GM10248 (cell line): ENCODE data around the gene ATPAF1.

Experiments
- CTCF ChIA-PET: fragments of 300-600 bp; sonication (Branson Sonifier 250); formaldehyde crosslinking; extraction: SDS; loops from one replicate; lab custom pipeline; 2021; ENCODE audit warnings: antibody characterized with exemption; lab: Yijun Ruan, JAX
- POLR2A ChIA-PET: fragments of 350-650 bp; sonication (Branson Sonifier 250); formaldehyde crosslinking; extraction: SDS; loops from one replicate; lab custom pipeline; 2020; ENCODE audit warnings: antibody characterized with exemption; lab: Yijun Ruan, JAX
- DNase-seq: peaks from one replicate; pipeline ENCODE4 v3.0.0; 2012; ENCODE audit errors: extremely low spot score
- CTCF ChIP-seq: IDR thresholded peaks from 2 replicates; pipeline ENCODE4 v1.5.1; 2012; ENCODE audit warnings: mild to moderate bottlenecking, low read depth; ENCODE audit errors: extremely low read depth, missing control alignments, control extremely low read depth

The ATPAF1 gene

GRCh38 chr1:46615088-46615487, 53.1 kb downstream of the ATPAF1 start:
- TF ChIP-seq CTCF: no peak
- DNase-seq: no peak
- ChIA-PET CTCF (interaction anchor here (4.5 to 14.0 kb wide), 2 partner anchors 11 to 111 kb away, joined by 28 to 135 read pairs; partner anchors contain the start of gene MKNK1), POLR2A (interaction anchor here (3.5 kb wide), 1 partner anchor 11 kb away, joined by 19 read pairs; the partner anchor contains the start of gene MKNK1)

GRCh38 chr1:46614604-46614984, 53.6 kb downstream of the ATPAF1 start:
- ChIA-PET CTCF (interaction anchor here (0.8 to 14.0 kb wide), 3 partner anchors 11 to 111 kb away, joined by 3 to 135 read pairs (median 9); partner anchors contain the start of gene MKNK1), POLR2A (interaction anchor here (2.0 kb wide), 1 partner anchor 11 kb away, joined by 14 read pairs; the partner anchor contains the start of gene MKNK1)
- no peak for TF ChIP-seq CTCF
- DNase-seq: no peak

GRCh38 chr1:46613661-46614603, 54.2 kb downstream of the ATPAF1 start:
- no peak for TF ChIP-seq CTCF
- POLR2A ChIA-PET: interaction anchor here (0.6 to 2.0 kb wide), 3 partner anchors 10 to 105 kb away, joined by 3 to 14 read pairs (median 3); partner anchors contain the start of genes EFCAB14 and MKNK1
- CTCF ChIA-PET: interaction anchor here (0.8 to 14.0 kb wide), 3 partner anchors 10 to 112 kb away, joined by 3 to 135 read pairs (median 9); partner anchors contain the start of gene MKNK1
- peak; percentile 70 for DNase-seq

- ChIA-PET CTCF (interaction anchor here (1.3 to 14.0 kb wide), 3 partner anchors 9 to 113 kb away, joined by 3 to 135 read pairs (median 9); partner anchors contain the start of gene MKNK1), POLR2A (interaction anchor here (1.0 to 2.0 kb wide), 2 partner anchors 9 to 49 kb away, joined by 3 to 14 read pairs; partner anchors contain the start of gene MKNK1)
- no peak for DNase-seq
- no peak for TF ChIP-seq CTCF
Observed at GRCh38 chr1:46612937-46613660, 55.1 kb downstream of the ATPAF1 start.

- ChIA-PET CTCF (interaction anchor here (1.3 to 14.0 kb wide), 2 partner anchors 8 to 10 kb away, joined by 3 to 135 read pairs; partner anchors contain the start of gene MKNK1), POLR2A (interaction anchor here (0.5 kb wide), 1 partner anchor 19 kb away, joined by 3 read pairs; no protein-coding TSS in a partner anchor)
- no peak for DNase-seq
- TF ChIP-seq CTCF: no peak
Observed at GRCh38 chr1:46611691-46612221, 56.4 kb downstream of the ATPAF1 start.
